ENCODE data around the gene RAPGEF1.

DNA sequence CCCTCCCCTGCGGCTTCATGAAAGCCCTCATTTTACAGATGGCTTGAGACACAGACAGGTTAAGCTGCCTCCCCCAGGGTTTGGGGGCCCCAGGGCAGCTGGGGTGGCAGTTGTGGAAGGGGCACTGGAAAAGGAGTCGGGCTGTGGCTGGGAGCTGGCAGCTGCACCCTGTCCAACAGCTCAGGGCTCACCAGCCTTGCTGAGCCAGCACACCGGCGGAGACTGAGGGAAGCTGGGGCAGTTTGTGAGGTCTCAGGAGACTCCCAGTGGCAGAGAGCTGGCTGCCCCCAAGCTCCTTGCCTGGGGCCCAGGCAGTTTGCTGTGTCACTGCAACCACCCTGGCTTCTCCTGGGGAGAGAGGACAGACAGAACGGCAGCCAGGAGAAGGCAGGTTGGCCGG is 34.8 kb upstream of the RAPGEF1 start:
- no peak for TF ChIP-seq EZH2 (IDR thresholded peaks at IDR 0.05; ENCODE audit: borderline replicate concordance, insufficient read depth, low read length, poor library complexity, severe bottlenecking)
- TF ChIP-seq, protein P1, sequence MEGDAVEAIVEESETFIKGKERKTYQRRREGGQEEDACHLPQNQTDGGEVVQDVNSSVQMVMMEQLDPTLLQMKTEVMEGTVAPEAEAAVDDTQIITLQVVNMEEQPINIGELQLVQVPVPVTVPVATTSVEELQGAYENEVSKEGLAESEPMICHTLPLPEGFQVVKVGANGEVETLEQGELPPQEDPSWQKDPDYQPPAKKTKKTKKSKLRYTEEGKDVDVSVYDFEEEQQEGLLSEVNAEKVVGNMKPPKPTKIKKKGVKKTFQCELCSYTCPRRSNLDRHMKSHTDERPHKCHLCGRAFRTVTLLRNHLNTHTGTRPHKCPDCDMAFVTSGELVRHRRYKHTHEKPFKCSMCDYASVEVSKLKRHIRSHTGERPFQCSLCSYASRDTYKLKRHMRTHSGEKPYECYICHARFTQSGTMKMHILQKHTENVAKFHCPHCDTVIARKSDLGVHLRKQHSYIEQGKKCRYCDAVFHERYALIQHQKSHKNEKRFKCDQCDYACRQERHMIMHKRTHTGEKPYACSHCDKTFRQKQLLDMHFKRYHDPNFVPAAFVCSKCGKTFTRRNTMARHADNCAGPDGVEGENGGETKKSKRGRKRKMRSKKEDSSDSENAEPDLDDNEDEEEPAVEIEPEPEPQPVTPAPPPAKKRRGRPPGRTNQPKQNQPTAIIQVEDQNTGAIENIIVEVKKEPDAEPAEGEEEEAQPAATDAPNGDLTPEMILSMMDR (IDR thresholded peaks at IDR 0.05; ENCODE audit: poor library complexity, severe bottlenecking) = no peak
- TF ChIP-seq, protein P2, sequence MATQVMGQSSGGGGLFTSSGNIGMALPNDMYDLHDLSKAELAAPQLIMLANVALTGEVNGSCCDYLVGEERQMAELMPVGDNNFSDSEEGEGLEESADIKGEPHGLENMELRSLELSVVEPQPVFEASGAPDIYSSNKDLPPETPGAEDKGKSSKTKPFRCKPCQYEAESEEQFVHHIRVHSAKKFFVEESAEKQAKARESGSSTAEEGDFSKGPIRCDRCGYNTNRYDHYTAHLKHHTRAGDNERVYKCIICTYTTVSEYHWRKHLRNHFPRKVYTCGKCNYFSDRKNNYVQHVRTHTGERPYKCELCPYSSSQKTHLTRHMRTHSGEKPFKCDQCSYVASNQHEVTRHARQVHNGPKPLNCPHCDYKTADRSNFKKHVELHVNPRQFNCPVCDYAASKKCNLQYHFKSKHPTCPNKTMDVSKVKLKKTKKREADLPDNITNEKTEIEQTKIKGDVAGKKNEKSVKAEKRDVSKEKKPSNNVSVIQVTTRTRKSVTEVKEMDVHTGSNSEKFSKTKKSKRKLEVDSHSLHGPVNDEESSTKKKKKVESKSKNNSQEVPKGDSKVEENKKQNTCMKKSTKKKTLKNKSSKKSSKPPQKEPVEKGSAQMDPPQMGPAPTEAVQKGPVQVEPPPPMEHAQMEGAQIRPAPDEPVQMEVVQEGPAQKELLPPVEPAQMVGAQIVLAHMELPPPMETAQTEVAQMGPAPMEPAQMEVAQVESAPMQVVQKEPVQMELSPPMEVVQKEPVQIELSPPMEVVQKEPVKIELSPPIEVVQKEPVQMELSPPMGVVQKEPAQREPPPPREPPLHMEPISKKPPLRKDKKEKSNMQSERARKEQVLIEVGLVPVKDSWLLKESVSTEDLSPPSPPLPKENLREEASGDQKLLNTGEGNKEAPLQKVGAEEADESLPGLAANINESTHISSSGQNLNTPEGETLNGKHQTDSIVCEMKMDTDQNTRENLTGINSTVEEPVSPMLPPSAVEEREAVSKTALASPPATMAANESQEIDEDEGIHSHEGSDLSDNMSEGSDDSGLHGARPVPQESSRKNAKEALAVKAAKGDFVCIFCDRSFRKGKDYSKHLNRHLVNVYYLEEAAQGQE (IDR thresholded peaks at IDR 0.05; ENCODE audit: borderline replicate concordance) = no peak
- no peak for TF ChIP-seq MXI1 (conservative IDR thresholded peaks at IDR 0.05; ENCODE audit: poor library complexity, severe bottlenecking)
- TF ChIP-seq POLR2AphosphoS5 (IDR thresholded peaks at IDR 0.05) = no peak
- no peak for TF ChIP-seq TAF1 (IDR thresholded peaks at IDR 0.05; ENCODE audit: low read depth)
- TF ChIP-seq RAD21 (conservative IDR thresholded peaks at IDR 0.05) = no peak
